GM12801 (cell line): ENCODE measurements around the gene RPL18A.

ENCODE experiments used
- TF ChIP-seq, protein P1 (sequence below): IDR thresholded peaks from one replicate; pipeline ENCODE4 v1.5.1; 2011; ENCODE audit warnings: control low read depth; ENCODE audit not compliant: insufficient read length; ENCODE audit errors: extremely low read depth

Gene RPL18A

DNA sequence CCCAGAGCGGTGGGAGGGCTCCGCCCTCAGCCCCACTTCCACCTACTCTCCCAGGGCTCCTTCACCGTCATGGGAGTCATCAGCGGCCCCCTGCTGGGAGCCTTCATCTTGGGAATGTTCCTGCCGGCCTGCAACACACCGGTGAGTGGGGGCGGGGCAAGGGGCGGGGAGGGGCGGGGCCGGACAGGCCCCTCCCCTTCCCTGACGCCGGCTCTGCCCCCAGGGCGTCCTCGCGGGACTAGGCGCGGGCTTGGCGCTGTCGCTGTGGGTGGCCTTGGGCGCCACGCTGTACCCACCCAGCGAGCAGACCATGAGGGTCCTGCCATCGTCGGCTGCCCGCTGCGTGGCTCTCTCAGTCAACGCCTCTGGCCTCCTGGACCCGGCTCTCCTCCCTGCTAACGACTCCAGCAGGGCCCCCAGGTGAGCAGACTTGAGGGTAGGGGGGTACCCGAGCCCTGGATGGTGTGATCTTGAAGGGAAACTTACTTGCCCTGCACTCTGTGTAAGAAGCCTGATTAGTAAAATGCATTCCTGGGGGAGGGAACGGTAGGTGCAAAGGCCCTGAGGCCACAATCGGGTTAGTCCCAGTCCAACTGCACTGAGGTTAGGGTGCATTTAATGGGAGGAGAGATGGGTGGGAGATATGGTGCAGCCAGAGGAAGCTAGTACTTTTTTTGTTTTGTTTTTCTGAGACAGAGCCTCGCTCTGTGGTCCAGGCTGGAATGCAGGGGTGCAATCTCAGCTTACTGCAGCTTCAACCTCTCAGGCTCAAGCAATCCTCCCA, 24.1 kb downstream of the RPL18A start:
- TF ChIP-seq, protein P1, sequence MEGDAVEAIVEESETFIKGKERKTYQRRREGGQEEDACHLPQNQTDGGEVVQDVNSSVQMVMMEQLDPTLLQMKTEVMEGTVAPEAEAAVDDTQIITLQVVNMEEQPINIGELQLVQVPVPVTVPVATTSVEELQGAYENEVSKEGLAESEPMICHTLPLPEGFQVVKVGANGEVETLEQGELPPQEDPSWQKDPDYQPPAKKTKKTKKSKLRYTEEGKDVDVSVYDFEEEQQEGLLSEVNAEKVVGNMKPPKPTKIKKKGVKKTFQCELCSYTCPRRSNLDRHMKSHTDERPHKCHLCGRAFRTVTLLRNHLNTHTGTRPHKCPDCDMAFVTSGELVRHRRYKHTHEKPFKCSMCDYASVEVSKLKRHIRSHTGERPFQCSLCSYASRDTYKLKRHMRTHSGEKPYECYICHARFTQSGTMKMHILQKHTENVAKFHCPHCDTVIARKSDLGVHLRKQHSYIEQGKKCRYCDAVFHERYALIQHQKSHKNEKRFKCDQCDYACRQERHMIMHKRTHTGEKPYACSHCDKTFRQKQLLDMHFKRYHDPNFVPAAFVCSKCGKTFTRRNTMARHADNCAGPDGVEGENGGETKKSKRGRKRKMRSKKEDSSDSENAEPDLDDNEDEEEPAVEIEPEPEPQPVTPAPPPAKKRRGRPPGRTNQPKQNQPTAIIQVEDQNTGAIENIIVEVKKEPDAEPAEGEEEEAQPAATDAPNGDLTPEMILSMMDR = no peak

DNA sequence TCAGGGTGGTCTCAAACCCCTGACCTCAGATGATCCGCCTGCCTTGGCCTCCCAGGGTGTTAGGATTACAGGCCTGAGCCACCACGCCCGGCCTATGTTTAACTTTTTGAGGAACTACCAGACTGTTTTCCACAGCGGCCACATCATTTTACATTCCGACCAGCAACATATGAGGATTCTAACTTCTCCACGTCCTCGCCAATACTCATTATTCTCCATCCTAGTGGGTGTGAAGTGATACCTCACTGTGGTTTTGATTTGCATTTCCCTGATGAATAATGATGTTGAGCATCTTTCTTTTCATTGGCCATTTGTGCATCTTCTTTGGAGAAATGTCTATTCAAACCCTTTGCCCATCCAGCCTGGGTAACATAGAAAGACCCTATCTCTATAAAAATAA, 26.8 kb downstream of the RPL18A start:
- TF ChIP-seq, protein P1 = no peak

DNA sequence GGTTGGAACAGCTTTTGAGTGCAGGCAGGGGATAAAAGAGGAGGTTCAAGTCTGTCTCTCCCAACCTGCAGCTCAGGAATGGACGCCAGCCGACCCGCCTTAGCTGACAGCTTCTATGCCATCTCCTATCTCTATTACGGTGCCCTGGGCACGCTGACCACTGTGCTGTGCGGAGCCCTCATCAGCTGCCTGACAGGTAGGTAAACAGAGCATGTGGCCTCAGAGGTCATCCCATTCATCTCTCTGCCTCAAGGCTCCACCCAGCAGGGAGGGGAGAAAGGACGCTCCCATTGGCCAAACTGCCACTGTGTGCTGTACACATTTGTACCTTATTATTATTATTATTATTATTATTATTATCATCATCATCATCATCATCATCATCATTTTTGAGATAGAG, 28.6 kb downstream of the RPL18A start:
- TF ChIP-seq, protein P1 = no peak

DNA sequence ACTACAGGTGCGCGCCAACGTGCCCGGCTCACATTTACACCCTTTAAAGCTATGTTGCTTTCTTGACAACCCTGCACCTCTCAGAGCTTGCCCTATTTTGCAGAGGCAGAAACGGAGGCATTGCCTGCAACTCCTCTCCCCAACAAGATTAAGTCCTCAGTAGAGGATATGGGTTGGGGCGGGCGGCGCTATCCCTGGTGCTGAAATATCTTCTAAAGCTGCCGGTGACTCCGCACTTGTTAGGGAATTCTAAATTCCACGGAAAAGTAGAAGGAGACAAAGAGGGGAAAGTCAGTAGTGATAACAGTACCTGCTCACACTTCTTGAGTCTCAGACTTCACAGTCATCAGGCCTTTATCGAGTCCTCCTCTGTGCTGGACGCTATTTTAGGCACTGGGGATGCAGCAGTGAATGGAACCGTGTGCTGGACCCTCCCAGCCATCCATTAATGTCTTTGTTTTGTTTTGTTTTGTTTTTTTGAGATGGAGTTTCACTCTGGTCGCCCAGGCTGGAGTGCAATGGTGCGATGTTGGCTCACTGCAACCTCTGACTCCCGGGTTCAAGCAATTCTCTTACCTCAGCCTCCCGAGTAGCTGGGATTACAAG, 30.0 kb downstream of the RPL18A start:
- TF ChIP-seq, protein P1 = no peak

DNA sequence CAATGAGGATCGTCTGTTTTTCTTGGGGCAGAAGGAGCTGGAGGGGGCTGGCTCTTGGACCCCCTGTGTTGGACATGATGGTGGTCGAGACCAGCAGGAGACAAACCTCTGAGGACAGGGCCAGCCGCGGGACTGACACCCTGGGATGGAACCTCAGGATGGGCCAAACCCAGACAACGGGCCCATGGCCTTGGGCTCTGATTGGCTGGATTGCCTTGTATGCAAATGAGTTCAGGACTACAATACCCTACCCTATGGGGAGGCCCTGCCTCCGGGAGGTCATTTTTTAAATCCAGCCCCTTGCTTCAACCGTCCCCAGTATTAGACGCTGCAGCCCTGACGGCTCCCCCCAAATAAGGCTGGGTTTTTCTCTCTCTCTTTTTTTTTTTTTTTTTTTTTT, 34.1 kb downstream of the RPL18A start:
- TF ChIP-seq, protein P1 = no peak

DNA sequence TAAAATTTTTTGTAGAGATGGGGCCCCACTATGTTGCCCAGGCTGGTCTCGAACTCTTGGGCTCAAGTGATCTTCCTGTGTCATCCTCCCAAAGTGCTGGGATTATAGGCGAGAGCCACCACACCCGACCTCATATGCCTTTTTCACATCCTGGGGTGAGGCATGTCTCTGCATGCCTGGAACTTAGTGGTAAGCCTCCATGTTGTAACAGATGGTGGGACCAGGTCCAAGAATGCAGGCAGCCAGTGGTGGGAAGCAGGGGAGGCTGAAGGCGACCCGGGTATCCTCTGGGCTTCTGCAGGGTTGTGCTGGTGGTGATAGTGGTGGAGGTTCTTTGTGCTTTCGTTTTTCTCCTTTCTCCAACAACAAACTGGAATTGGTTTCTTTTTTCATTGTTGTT, 43.0 kb downstream of the RPL18A start:
- TF ChIP-seq, protein P1 = no peak

DNA sequence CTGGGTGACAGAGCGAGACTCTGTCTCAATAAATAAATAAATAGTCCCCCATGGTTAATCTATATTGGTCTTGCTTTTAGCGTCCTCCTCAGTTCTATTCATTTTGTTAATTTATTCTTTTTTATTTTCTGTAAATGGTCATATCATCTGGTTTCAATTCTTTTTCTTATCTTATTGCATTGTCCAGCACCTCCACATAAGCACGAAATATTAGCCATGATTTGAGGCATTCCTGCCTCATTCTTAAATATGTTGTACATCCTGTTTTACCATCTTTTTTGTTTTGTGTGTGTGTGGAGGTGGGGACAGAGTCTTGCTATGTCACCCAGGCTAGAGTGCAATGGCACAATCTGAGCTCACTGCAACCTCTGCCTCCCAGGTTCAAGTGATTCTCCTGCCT, 48.5 kb downstream of the RPL18A start:
- TF ChIP-seq, protein P1 = no peak
